NK-92 (cell line): ENCODE results near the gene DNAJA3.
A peak's percentile ranks its signal among the peaks of the same experiment; 100 is the strongest.

Experiments
- DNase-seq: peaks from one replicate; lab custom pipeline; 2025; ENCODE audit not compliant: unreplicated experiment; lab: John Stamatoyannopoulos, UW

The DNAJA3 gene

GRCh38 chr16:4404967-4405696 is 20.5 kb upstream of the DNAJA3 start:
- DNase-seq: no peak

- DNase-seq: no peak
Observed at GRCh38 chr16:4407543-4408322, 17.9 kb upstream of the DNAJA3 start.

DNA sequence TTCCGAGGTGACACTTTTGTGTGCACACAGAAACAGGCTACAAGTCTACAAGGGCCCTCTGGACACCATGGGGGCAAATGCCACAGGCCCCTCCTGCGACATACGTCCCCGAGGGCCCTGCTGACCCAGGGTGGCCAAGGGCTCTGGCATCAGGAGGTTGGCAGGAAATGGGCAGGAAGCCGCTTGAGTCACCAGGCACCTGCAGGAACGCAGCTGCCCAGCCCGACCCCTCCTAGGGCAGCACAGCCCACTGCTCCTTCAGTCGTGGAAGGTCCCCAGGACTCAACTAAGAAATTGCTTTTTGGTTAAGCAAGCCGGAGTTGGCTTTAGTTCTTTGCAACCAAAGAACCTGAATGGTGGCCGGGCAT is 17.4 kb upstream of the DNAJA3 start:
- DNase-seq: no peak

DNA sequence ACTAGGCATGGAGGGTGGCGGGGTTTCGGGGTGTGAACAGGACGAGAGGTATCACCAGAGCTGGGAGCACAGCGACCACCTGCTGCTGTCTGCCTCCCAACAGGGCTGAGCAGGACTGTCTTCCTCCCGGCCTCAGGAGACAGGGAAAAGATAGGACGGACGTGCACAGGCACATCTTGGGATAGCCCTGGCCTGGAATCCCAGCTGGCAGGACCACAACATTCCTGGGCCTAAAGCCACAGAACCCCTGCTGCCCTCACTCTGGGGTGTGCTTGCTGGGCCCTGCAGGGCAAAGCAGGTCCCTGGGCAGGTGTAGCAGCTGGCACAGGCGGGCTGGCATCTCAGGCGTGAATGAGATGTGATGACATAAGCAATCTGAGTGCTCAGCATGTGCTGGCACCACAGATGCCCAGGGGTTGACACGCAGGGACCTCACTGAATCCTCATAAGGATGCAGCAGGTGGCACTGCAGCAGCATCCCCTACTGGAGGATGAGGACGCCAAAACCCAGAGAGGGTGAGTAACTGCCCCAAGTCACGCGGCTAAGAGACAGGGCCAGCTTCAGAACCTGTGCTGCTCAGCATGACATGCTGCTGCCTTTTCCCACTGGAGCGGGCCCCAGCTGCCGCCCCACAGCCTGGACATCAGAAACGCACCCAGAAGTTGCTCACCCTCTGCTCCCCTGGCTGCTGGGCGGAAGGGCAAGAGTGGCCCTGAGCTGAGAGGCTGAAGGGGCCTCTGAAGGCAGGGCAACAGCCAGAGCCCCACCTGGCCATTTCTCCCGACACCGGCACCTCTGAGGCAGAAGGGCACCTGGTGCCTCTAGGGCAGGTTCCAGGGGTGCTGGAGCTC is 16.4 kb upstream of the DNAJA3 start:
- DNase-seq: no peak

DNA sequence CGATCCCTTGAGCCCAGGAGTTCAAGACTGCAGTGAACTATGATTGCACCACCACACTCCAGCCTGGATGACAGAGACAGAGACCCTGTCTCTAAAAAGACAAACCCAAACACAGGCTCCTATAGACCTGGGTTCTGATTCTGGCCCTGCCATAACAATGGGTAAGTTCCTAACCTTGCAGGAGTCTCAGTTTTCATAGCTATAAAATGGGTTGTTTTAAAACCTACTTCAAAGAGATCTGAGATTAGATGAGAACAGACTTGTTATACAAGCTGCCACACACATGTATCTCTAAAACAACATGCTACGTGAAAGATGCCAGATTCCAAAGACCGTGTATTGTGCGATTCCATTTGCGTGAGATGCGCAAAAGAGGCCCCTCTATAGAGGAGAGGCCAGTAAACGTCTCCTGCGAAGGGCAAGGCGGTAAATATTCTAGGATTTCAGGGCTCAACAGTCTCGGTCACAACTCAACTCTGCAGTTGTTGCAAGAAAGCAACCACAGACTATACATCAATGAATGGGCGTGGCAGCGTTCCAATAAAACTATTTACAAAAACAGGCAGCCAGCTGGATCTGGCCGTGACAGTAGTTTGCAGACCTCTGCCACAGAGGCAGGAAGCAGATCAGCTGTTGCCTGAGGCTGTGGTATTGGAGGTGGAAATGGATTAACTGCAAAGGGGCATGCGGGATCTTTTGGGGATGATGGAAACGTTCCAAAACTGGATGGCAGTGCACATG is 15.2 kb upstream of the DNAJA3 start:
- DNase-seq: no peak

GRCh38 chr16:4411684-4412083 is 14.0 kb upstream of the DNAJA3 start:
- DNase-seq: no peak

DNA sequence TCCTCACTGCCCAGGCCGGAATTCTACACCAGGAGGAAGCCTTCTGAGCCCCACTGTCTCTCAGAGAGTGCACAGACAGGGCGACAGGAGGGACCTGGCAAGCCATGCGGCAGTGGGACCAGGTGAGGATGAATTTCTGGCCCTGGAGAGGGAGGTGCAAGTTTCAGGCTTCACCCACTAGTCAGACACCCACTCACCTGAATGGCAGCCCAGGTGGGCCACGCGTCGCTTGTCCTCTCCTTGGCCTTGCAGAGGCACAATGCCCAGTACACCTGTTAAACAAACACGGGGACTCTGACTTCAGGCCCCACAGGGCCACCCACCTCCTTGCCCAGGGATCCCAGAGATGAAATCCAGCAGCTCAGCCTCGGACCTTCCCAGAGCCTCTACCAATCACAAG is 13.5 kb upstream of the DNAJA3 start:
- DNase-seq: no peak

GRCh38 chr16:4412854-4413253 is 12.8 kb upstream of the DNAJA3 start:
- DNase-seq: no peak

DNA sequence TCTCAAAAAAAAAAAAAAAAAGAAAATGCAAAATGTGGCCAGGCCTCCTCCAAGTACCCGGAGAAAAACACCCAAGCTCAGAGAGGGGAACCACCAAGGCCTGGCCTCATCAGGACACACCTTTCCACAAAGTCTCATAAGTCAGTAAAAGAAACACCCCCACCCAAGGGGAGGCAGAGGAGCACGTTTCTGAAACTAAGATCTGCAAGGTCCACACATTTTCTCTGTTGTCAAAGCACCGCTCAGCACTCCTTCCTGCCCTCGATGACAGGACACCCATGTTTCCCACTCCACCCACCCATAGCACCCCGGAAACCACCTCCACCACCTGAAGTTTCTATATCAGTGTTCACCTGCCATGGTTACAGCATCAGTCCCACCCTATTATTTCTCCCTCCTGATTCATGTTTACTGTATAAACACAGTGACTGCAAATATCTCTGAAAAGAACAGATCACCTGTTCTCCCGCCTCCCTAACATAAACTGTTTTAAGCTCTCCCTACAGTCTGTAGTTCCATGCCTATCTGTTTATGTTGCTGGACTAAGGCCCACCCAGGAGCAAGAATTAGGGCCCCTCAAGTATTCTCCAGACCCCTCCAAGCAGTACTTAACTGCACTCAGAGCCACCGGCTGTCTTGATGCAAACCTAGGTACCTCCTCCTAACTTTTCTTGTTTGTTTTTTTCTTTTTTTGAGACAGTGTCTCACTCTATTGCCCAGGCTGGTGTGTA is 11.3 kb upstream of the DNAJA3 start:
- no peak for DNase-seq

DNA sequence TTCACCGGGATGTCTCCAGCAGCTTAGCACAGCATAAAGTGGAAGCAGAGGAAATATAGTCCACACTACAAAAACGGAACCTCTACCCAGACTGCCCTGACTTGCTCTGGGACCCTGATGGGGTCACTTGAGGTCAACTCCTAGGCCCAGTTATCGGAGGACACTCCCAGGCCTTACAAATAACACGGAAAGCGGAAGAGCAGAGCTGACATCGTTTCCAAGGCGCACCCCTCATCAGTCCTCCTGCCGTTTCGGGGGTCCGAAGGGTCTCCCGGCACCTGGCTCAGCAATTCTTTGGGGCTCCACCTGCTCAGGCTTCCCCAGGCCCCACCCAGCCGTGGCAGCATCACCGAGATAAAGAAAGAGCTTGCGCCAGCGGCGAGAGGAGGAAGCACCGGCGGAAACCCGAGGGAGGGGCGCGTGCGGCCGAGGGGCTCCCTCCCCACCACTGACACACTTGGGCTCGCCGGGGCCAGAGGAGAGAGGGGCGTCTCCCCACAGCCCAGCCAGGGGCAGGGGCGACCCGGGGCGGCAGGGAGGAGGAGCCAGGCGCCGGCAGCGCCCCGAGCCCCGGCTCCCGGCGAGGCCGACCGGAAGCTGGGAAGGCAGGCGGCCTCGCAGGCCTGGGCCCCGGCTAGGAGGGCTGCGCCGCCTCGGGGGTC is 10.0 kb upstream of the DNAJA3 start:
- no peak for DNase-seq

DNA sequence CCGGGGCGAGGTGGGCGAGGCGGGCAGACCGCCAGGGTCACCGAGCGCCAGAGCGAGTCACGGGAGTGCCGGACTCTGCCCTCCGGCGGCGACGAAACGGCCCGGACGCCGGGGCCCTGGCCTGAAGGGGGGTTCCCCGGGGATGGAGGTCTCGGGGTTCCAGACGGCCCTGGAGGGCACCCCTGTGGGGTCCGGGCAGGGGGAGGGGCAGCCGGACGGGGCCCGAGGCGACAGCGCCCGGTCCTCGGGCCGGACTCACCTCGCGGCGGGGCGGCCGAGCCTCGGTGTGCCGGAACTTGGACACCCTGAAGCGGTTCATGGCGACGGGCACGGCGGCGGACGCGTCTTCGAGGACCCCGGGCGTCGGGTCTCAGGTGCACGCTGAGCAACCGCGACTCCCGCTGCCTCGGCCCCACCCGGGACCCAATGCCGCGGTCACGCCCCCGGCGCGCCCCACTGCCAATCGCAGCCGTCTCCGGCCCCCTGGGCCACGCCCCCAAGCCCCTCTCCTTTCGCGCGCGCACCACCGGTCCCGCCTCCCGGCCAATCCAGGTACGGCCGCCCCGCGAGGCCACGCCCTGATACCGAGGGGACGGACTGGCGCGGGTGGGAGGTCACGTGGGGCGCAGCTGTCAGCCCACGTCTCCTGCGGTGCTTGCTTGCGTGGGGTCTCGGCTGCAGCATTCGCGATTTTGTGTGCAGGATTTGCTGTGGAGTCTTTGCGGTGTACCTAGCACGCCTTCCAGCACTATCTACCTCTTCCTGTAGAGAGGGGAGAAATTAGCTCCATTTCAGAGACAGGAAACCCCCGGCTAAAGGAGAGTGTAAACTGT is 9.3 kb upstream of the DNAJA3 start, which contains the start of gene CORO7:
Gene CORO7, minus strand, starts transcription at position 397 of the 833 bp plus-strand sequence. Its CDS starts 78 bp downstream, at position 319.
- DNase-seq: peak; percentile 94

- DNase-seq: no peak
Observed at GRCh38 chr16:4419402-4419959, 6.2 kb upstream of the DNAJA3 start.

DNA sequence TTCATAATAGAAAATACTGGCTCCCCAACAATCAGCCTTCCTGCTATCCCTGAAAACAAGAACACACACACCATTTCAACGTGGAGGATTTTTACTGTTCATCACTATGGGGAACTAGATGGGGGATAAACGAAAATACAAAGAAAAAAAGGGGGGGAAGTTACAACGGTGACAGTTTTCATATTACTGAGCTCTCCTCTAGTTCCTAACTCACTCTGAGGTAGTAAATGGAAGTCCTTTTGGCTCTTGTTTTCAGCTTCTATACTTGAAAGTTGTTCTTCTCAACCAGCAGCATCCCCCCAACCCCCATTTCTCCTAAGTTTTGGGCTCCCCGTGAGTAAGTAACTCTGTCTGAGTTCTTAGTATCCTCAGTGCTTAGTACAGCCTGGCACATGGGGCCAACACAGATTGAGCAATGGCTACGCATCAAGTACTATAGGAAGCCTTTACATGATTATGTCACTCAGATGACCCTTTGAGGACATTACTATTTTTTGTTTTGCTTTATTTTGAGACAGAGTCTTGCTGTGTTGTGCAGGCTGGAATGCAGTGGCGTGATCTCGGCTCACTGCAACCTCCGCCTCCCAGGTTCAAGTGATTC is 5.1 kb upstream of the DNAJA3 start:
- DNase-seq: no peak

- DNase-seq: no peak
Observed at GRCh38 chr16:4426021-4426684, 485 bp downstream of the DNAJA3 start.

DNA sequence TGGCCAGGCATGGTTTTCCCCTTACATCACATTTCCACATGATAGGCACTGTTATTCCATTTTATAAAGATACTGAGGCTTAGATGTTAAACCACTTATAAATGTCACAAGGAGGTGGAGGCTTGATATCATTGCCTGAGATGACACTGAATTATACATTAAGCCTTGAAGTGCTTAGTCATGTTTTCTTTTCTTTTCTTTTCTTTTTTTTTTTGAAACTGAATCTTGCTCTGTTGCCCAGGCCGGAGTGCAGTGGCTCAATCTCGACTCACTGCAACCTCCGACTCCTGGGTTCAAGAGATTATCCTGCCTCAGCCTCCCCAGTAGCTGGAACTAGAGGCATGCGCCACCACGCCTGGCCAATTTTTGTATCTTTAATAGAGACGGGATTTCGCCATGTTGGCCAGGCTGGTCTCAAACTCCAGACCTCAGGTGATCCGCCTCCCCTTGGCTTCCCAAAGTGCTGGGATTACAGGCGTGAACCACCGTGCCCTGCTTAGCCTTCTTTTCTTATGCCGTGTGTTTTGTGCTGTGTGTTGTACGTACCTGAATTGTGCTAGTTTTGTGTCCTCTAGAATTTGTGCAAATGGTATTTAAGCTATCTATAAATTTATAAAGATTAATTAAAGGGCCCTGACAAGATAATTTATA is 1.2 kb downstream of the DNAJA3 start:
- no peak for DNase-seq

DNA sequence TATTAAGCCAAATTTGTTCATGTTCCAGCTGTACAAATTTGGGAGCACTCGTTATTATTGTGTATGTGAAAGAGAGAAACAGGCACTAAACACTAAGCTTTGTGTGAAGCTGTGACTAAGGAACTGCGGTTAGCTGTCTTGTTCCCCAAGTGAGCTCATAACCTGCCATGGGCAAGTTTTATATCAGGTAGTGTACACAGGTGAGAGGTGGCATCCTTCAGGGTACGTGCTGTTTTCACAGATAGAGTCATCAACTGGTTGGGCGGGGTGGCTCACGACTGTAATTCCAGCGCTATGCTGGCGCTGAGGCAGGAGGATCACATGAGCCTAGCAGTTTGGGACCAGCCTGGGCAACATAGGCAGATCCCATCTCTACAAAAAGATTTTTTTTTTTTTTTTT is 2.8 kb downstream of the DNAJA3 start:
- DNase-seq: no peak

DNA sequence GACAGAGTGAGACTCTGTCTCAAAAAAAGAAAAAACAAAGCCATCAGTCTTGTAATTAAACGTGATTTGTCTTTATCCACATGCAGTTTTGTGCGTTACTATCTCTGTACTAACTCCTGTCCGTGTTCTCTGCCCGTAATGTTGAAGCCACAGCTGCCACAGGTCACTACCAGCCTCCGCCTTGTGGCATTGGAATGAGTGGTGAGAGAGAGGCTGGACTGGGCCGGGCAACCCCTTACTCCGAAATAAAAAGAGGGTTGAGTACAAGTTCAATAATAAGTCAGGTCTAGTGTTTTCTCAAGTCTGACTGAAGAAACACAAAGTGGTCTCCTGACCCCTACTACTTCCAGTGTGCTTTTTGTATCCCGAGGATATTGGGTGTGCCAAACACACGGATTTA is 5.4 kb downstream of the DNAJA3 start:
- DNase-seq: no peak
